ENCODE measurements around the gene SCYGR5. TPM values are rescaled to one million over a fixed set of nuclear protein-coding genes. Genes with fewer than 3 reads are reported as not detected.

Gene SCYGR5
- total and polyA plus RNA-seq, 2 donors (not counting 3 experiments of a cell fraction or from before 2014, with no cell fraction given), result not detected

GRCh38 chr2:227716501-227716900 is 49.9 kb downstream of the SCYGR5 start:
- no TSS peak for BruUV-seq (replicated peaks)
- FAIRE-seq, result no peak
- Histone ChIP-seq H3K9me3 (replicated peaks; ENCODE audit: control insufficient read depth, insufficient read depth, low read length) (no peaks in the 10 kb centered on the region), H3K27ac (ENCODE audit: insufficient read depth, low read depth, low read length) (no peak overlapping the region), H3K4me3 (replicated peaks in 1 of 3; ENCODE audit: insufficient read depth in 1 of 3, low read depth in 1 of 3, low read length in 3 of 3) (no peak overlapping the region), H3K79me2 (ENCODE audit: control insufficient read depth, insufficient read depth, low read length) (no peaks in the 10 kb centered on the region), H3K9ac (replicated peaks; ENCODE audit: extremely low read depth, insufficient read depth, low read length) (no peak overlapping the region), H3K4me2 (ENCODE audit: insufficient read depth, low read length) (no peak overlapping the region), H3K27me3 (ENCODE audit: control insufficient read depth in 2 of 2, insufficient read depth in 2 of 2, low read length in 2 of 2) (peaks cover 0 to 2% of the 10 kb centered on the region in 2 experiments), H4K20me1 (replicated peaks; ENCODE audit: control insufficient read depth, extremely low read depth, insufficient read depth, low read length) (no peaks in the 10 kb centered on the region), H3K36me3 (ENCODE audit: control insufficient read depth in 2 of 2, extremely low read depth in 1 of 2, insufficient read depth in 2 of 2, low read length in 2 of 2) (no peaks in the 10 kb centered on the region), H2AFZ (ENCODE audit: low read depth, low read length) (no peak overlapping the region), H3K4me1 (ENCODE audit: control insufficient read depth, extremely low read depth, insufficient read depth, low read length) (no peaks in the 10 kb centered on the region), H3K9me1 (replicated peaks; ENCODE audit: control insufficient read depth, extremely low read depth, insufficient read depth, low read length) (no peaks in the 10 kb centered on the region)
- TF ChIP-seq JUN (IDR thresholded peaks at IDR 0.05; ENCODE audit: borderline replicate concordance, insufficient read depth, insufficient read length, low read depth) (no peak), FOS (IDR thresholded peaks at IDR 0.05; ENCODE audit: borderline replicate concordance, insufficient read depth, low read length) (no peak)
- POLR2A ChIA-PET, result no interaction called here
- CTCF ChIA-PET, result interaction anchor here (0.6 kb wide), 1 partner anchor 361 kb away, joined by 3 read pairs; no protein-coding TSS in a partner anchor
- dilution Hi-C loops (cut with MboI; ENCODE audit: extremely low pct_ligation_motif_present, low sequenced_read_pairs) (no loop called here), intact Hi-C loops (cut with micrococcal nuclease) (loop anchor here (2.0 kb wide), 1 partner anchor 50 kb away; no protein-coding TSS in a partner anchor)
- no peak for DNase-seq (ENCODE audit: low read depth, low spot score)

Other genes with a start within 250 kb of the SCYGR5 start
- 69.2 and 87.9 TPM in 2 replicates for gene AGFG1, start 194.6 kb upstream of the SCYGR5 start, total RNA-seq
- 106 and 118 TPM in 2 replicates for gene AGFG1, start 194.6 kb upstream of the SCYGR5 start, polyA plus RNA-seq
- not detected in 2 replicates for gene SCYGR2, start 67.9 kb upstream of the SCYGR5 start, total RNA-seq
- not detected in 2 replicates for gene SCYGR2, start 67.9 kb upstream of the SCYGR5 start, polyA plus RNA-seq
- not detected in 2 replicates for gene SCYGR3, start 52.0 kb upstream of the SCYGR5 start, total RNA-seq
- gene SCYGR3, start 52.0 kb upstream of the SCYGR5 start, polyA plus RNA-seq, result not detected in 2 replicates
- gene SCYGR4, start 49.3 kb upstream of the SCYGR5 start, total RNA-seq, result not detected in 2 replicates
- not detected in 2 replicates for gene SCYGR4, start 49.3 kb upstream of the SCYGR5 start, polyA plus RNA-seq
- not detected in 2 replicates for gene SLC19A3, start 51.2 kb downstream of the SCYGR5 start, total RNA-seq
- 0.01 and 0.13 TPM in 2 replicates for gene SLC19A3, start 51.2 kb downstream of the SCYGR5 start, polyA plus RNA-seq
- not detected in 2 replicates for gene SCYGR6, start 58.0 kb downstream of the SCYGR5 start, total RNA-seq
- not detected in 2 replicates for gene SCYGR6, start 58.0 kb downstream of the SCYGR5 start, polyA plus RNA-seq
- gene SCYGR7, start 61.5 kb downstream of the SCYGR5 start, total RNA-seq, result not detected in 2 replicates
- not detected in 2 replicates for gene SCYGR7, start 61.5 kb downstream of the SCYGR5 start, polyA plus RNA-seq
- gene SCYGR8, start 79.1 kb downstream of the SCYGR5 start, total RNA-seq, result not detected in 2 replicates
- not detected in 2 replicates for gene SCYGR8, start 79.1 kb downstream of the SCYGR5 start, polyA plus RNA-seq
- 0.53 TPM in 1 of 2 replicates, not detected in the other for gene CCL20, start 147.0 kb downstream of the SCYGR5 start, total RNA-seq
- gene CCL20, start 147.0 kb downstream of the SCYGR5 start, polyA plus RNA-seq, result 0.16 and 0.32 TPM in 2 replicates
- gene DAW1, start 204.8 kb downstream of the SCYGR5 start, total RNA-seq, result 2.0 and 3.2 TPM in 2 replicates
- gene DAW1, start 204.8 kb downstream of the SCYGR5 start, polyA plus RNA-seq, result 0.75 and 1.2 TPM in 2 replicates